Activated T-helper 1 cell treated with anti-CD3 and anti-CD28 coated beads, Interleukin-2, amount 50 U/mL, for 16 hours (primary cell): ENCODE results near the gene B3GNT8.
"Not testable (repeated sequence)": the region's sequence is repeated elsewhere in the genome, so short reads cannot be mapped to it uniquely, and the experiment has no call there.

Source experiments
- DNase-seq, 2 donors: peaks; one replicate each; pipeline ENCODE4 v3.0.0-alpha.2; 2020; ENCODE audit warnings: low read depth in 1 of 2, low spot score in 1 of 2

Gene B3GNT8

GRCh38 chr19:41392775-41393174, 34.4 kb downstream of the B3GNT8 start:
- DNase-seq = no peak

- no peak for DNase-seq
Measured at GRCh38 chr19:41391618-41392017, 35.6 kb downstream of the B3GNT8 start.

GRCh38 chr19:41386442-41386841, 40.7 kb downstream of the B3GNT8 start:
- DNase-seq = no peak

- DNase-seq = no peak
Measured at GRCh38 chr19:41384351-41384750, 42.8 kb downstream of the B3GNT8 start.

GRCh38 chr19:41381536-41381935, 45.6 kb downstream of the B3GNT8 start:
- DNase-seq = not testable (repeated sequence)

- DNase-seq = no peak
Measured at GRCh38 chr19:41377977-41378709, 49.0 kb downstream of the B3GNT8 start.

- DNase-seq = no peak
Measured at GRCh38 chr19:41376998-41377365, 50.2 kb downstream of the B3GNT8 start.

- DNase-seq = no peak
Measured at GRCh38 chr19:41376241-41376997, 50.8 kb downstream of the B3GNT8 start, which contains the start of gene TMEM91. Gene TMEM91 (plus strand): TSS chr19:41376533. CDS start chr19:41378310, 1,777 bp downstream.
